ENCODE data around the gene G3BP1.
"Not testable (repeated sequence)": the region's sequence is repeated elsewhere in the genome, so short reads cannot be mapped to it uniquely, and the experiment has no call there.

Gene G3BP1

DNA sequence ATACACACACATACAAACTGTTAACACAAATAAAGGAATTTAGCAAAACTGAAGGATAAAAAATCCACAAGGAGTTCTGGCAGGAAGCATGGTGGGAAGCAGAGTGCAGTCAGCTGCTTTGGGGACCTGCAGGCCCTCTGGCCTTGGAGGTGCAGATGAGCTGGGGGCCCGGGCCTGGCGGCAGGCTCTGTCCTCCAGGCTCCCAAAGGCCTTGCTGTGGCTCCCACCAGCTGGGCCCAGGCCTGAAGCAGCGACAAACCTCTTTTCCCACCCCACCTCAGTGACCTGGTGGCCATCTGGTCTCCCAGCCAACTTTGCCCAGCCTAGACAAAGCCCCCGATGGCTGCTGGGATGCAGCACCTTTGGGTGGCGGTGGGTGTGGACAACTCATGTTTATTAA, 85.1 kb downstream of the G3BP1 start:
- no peak for DNase-seq (ENCODE audit: low read depth in 1 of 2, low spot score in 1 of 2)

DNA sequence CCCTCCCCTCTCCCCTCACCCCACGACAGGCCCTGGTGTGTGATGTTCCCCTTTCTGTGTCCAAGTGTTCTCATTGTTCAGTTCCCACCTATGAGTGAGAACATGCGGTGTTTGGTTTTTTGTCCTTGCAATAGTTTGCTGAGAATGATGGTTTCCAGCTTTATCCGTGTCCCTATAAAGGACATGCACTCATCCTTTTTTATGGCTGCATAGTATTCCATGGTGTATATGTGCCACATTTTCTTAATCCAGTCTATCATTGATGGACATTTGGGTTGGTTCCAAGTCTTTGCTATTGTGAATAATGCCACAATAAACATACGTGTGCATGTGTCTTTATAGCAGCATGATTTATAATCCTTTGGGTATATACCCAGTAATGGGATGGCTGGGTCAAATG, 89.1 kb downstream of the G3BP1 start:
- DNase-seq (ENCODE audit: low read depth in 1 of 2, low spot score in 1 of 2): not testable (repeated sequence)
